HEK293 (cell line): ENCODE results near the gene LIN37.

Experiments used
- FEZF1 ChIP-seq: fragments of 450-650 bp; formaldehyde crosslinking; IDR thresholded peaks from 2 replicates; pipeline ENCODE4 v1.5.1; 2016; ENCODE audit warnings: missing biosample characterization, missing genetic modification characterization
- HOXA7 ChIP-seq: sonication (generic); formaldehyde crosslinking; IDR thresholded peaks from 2 replicates; pipeline ENCODE4 v1.8.1; 2022; ENCODE audit warnings: missing genetic modification reagents, borderline replicate concordance
- OSR2 ChIP-seq: fragments of 450-650 bp; formaldehyde crosslinking; IDR thresholded peaks from 2 replicates; pipeline ENCODE4 v1.5.1; 2016; ENCODE audit warnings: missing biosample characterization, missing genetic modification characterization
- PATZ1 ChIP-seq: fragments of 450-650 bp; formaldehyde crosslinking; IDR thresholded peaks from 2 replicates; pipeline ENCODE4 v1.5.1; 2016; ENCODE audit warnings: missing biosample characterization, missing genetic modification characterization
- REPIN1 ChIP-seq: fragments of 450-650 bp; formaldehyde crosslinking; IDR thresholded peaks from 2 replicates; pipeline ENCODE4 v1.5.1; 2017; ENCODE audit warnings: missing biosample characterization, missing genetic modification characterization, low read depth
- SCRT2 ChIP-seq: fragments of 450-650 bp; formaldehyde crosslinking; IDR thresholded peaks from 2 replicates; pipeline ENCODE4 v1.5.1; 2016; ENCODE audit warnings: missing biosample characterization, missing genetic modification characterization
- ZBTB1 ChIP-seq: fragments of 450-650 bp; formaldehyde crosslinking; IDR thresholded peaks from 2 replicates; pipeline ENCODE4 v1.5.1; 2016; ENCODE audit warnings: missing biosample characterization, missing genetic modification characterization
- ZBTB10 ChIP-seq: fragments of 450-650 bp; formaldehyde crosslinking; IDR thresholded peaks from 2 replicates; pipeline ENCODE4 v1.5.1; 2016; ENCODE audit warnings: missing biosample characterization, missing genetic modification characterization
- ZBTB49 ChIP-seq: fragments of 450-650 bp; formaldehyde crosslinking; IDR thresholded peaks from 2 replicates; pipeline ENCODE4 v1.5.1; 2016; ENCODE audit warnings: missing biosample characterization, missing genetic modification characterization, low read depth
- ZFP41 ChIP-seq: fragments of 450-650 bp; formaldehyde crosslinking; IDR thresholded peaks from 2 replicates; pipeline ENCODE4 v1.5.1; 2016; ENCODE audit warnings: missing biosample characterization, missing genetic modification characterization, borderline replicate concordance
- ZIC2 ChIP-seq: fragments of 450-650 bp; formaldehyde crosslinking; IDR thresholded peaks from 2 replicates; pipeline ENCODE4 v1.5.1; 2016; ENCODE audit warnings: missing biosample characterization, missing genetic modification characterization
- ZNF112 ChIP-seq: fragments of 450-650 bp; formaldehyde crosslinking; IDR thresholded peaks from 2 replicates; pipeline ENCODE4 v1.5.0; 2017; ENCODE audit warnings: missing biosample characterization, missing genetic modification characterization
- ZNF138 ChIP-seq: fragments of 450-650 bp; formaldehyde crosslinking; IDR thresholded peaks from 2 replicates; pipeline ENCODE4 v1.5.1; 2016; ENCODE audit warnings: missing biosample characterization, missing genetic modification characterization, borderline replicate concordance
- ZNF26 ChIP-seq: fragments of 450-650 bp; formaldehyde crosslinking; IDR thresholded peaks from 2 replicates; pipeline ENCODE4 v1.5.1; 2016; ENCODE audit warnings: missing biosample characterization, missing genetic modification characterization
- ZNF416 ChIP-seq: fragments of 450-650 bp; formaldehyde crosslinking; IDR thresholded peaks from 2 replicates; pipeline ENCODE4 v1.5.1; 2016; ENCODE audit warnings: missing biosample characterization, missing genetic modification characterization
- ZNF423 ChIP-seq: fragments of 450-650 bp; formaldehyde crosslinking; IDR thresholded peaks from 2 replicates; pipeline ENCODE4 v1.5.1; 2016; ENCODE audit warnings: missing biosample characterization, missing genetic modification characterization
- ZNF518A ChIP-seq: fragments of 450-650 bp; formaldehyde crosslinking; conservative IDR thresholded peaks from 2 replicates; pipeline ENCODE4 v1.5.1; 2016; ENCODE audit warnings: low read depth, missing biosample characterization, missing genetic modification characterization
- ZNF529 ChIP-seq: fragments of 450-650 bp; formaldehyde crosslinking; IDR thresholded peaks from 2 replicates; pipeline ENCODE4 v1.5.1; 2017; ENCODE audit warnings: missing genetic modification characterization, missing biosample characterization; ENCODE audit not compliant: insufficient replicate concordance
- ZNF596 ChIP-seq: fragments of 450-650 bp; IDR thresholded peaks from 2 replicates; pipeline ENCODE4 v1.5.0; 2018; ENCODE audit warnings: missing biosample characterization, mild to moderate bottlenecking, missing genetic modification characterization, moderate library complexity
- ZNF701 ChIP-seq: fragments of 450-650 bp; formaldehyde crosslinking; IDR thresholded peaks from 2 replicates; pipeline ENCODE4 v1.5.1; 2016; ENCODE audit warnings: missing biosample characterization, missing genetic modification characterization
- ZNF747 ChIP-seq: fragments of 450-650 bp; formaldehyde crosslinking; IDR thresholded peaks from 2 replicates; pipeline ENCODE4 v1.5.1; 2016; ENCODE audit warnings: missing biosample characterization, missing genetic modification characterization
- ZNF792 ChIP-seq: fragments of 450-650 bp; formaldehyde crosslinking; IDR thresholded peaks from 2 replicates; pipeline ENCODE4 v1.5.1; 2016; ENCODE audit warnings: missing biosample characterization, missing genetic modification characterization
- ZSCAN4 ChIP-seq: fragments of 450-650 bp; formaldehyde crosslinking; IDR thresholded peaks from 2 replicates; pipeline ENCODE4 v1.5.1; 2017; ENCODE audit warnings: missing biosample characterization, missing genetic modification characterization

Gene LIN37

GRCh38 chr19:35702223-35703012 lies 46.0 kb upstream of the LIN37 start (continued):
- TF ChIP-seq FEZF1 (tag by site-specific recombination): peak; percentile 88
- TF ChIP-seq ZFP41 (tag by site-specific recombination): no peak
- no peak for TF ChIP-seq ZNF701
- TF ChIP-seq ZIC2 (tag by site-specific recombination): peak; percentile 98
- no peak for TF ChIP-seq OSR2 (tag by site-specific recombination)
- TF ChIP-seq ZNF423: no peak
- no peak for TF ChIP-seq ZNF747 (tag by site-specific recombination)
- no peak for TF ChIP-seq ZNF529 (tag by site-specific recombination)
- peak; percentile 94; the same call in 1 of the 2 replicates for TF ChIP-seq REPIN1
- TF ChIP-seq ZNF792 (tag by site-specific recombination): peak; percentile 78
- TF ChIP-seq HOXA7 (CRISPR knock-in tag): no peak
- no peak for TF ChIP-seq ZNF26 (tag by site-specific recombination)
- no peak for TF ChIP-seq ZNF138
- no peak for TF ChIP-seq ZBTB1 (tag by site-specific recombination)
- TF ChIP-seq ZNF416 (tag by site-specific recombination): no peak
- no peak for TF ChIP-seq ZNF596 (tag by site-specific recombination)
- TF ChIP-seq ZNF518A: no peak
- peak; percentile 97 for TF ChIP-seq PATZ1 (tag by site-specific recombination)
- no peak for TF ChIP-seq ZBTB49 (tag by site-specific recombination)
- TF ChIP-seq ZNF112 (tag by site-specific recombination): no peak
- TF ChIP-seq SCRT2 (tag by site-specific recombination): no peak
- peak; percentile 79 for TF ChIP-seq ZBTB10 (tag by site-specific recombination)
- no peak; the same call in 1 of the 2 replicates for TF ChIP-seq ZSCAN4 (tag by site-specific recombination)
